LNCaP clone FGC (cell line): ENCODE data around the gene MYO5A.

ENCODE experiments used
- DNase-seq: peaks from one replicate; pipeline ENCODE4 v3.0.0-alpha.2; 2011; ENCODE audit warnings: low read depth
- H3K4me3 ChIP-seq: 2 replicates; pipeline ENCODE4 v1.5.1; 2011; ENCODE audit warnings: mild to moderate bottlenecking, low read depth, low read length, control low read depth
- TF ChIP-seq, protein P1 (sequence below): IDR thresholded peaks from 2 replicates; pipeline ENCODE4 v1.5.1; 2012; ENCODE audit warnings: mild to moderate bottlenecking; ENCODE audit not compliant: control insufficient read depth, insufficient read depth; ENCODE audit errors: extremely low read depth

The MYO5A gene

GRCh38 chr15:52281085-52282035 is 247.3 kb downstream of the MYO5A start:
- TF ChIP-seq, protein P1, sequence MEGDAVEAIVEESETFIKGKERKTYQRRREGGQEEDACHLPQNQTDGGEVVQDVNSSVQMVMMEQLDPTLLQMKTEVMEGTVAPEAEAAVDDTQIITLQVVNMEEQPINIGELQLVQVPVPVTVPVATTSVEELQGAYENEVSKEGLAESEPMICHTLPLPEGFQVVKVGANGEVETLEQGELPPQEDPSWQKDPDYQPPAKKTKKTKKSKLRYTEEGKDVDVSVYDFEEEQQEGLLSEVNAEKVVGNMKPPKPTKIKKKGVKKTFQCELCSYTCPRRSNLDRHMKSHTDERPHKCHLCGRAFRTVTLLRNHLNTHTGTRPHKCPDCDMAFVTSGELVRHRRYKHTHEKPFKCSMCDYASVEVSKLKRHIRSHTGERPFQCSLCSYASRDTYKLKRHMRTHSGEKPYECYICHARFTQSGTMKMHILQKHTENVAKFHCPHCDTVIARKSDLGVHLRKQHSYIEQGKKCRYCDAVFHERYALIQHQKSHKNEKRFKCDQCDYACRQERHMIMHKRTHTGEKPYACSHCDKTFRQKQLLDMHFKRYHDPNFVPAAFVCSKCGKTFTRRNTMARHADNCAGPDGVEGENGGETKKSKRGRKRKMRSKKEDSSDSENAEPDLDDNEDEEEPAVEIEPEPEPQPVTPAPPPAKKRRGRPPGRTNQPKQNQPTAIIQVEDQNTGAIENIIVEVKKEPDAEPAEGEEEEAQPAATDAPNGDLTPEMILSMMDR = no peak
- H3K4me3 ChIP-seq = no peak overlapping the region
- no peak for DNase-seq

- no peak for DNase-seq
- TF ChIP-seq, protein P1 = no peak
- no peak overlapping the region for H3K4me3 ChIP-seq
Observed at GRCh38 chr15:52280326-52281084, 248.2 kb downstream of the MYO5A start.

DNA sequence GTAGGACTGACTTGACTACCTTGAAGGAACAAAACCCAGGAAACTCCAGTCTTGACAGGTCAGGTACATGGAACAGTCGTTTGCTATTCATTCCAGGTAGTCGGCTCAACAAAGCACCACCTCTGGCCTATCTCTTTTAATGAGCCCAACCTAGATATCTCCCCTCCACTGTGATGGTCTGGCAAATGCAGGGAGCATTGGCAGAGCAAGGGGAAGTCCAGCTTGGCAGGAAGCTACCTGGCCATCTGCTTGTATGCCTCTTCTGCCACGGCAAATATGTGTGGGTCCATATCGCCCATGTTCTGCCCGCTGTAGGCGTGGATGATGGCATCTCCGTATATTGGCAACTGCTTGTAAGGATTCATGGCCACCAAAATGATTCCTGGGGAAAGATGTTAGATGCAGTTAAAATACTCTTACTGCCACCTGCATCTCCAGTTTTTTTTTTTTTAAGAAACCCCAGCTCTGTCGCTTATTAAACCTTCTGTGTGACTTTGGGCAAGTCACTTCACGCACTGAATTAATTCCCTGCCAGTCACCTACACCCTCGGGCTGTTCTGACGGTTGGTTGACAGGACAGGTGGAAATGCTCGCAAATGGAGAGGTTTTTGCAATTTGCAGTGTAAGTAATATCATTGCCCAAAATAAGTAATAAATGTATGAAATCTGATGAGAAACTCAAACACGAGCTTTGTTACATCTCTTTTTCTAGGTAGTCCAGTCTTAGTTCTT is 249.9 kb downstream of the MYO5A start:
- DNase-seq = no peak
- H3K4me3 ChIP-seq = no peak overlapping the region

DNA sequence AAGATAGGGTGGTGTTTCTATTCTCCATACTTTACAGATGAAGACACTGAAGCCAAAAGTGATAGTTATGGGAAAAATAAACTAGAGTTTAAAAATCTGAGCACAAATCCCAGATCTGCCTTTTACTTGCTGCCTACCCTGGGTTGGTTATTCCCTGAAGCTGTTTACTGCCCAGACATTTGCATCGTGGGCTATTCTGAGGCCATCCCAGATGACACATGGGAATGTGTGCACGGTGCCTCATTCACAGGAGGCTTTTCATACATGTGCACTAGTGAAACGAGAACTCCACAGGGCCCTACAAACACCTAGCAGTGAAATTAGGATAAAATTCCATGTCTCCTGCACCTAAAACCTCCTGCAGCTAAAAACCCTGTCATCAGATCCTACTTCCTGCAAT is 250.5 kb downstream of the MYO5A start:
- TF ChIP-seq, protein P1 = no peak
- no peak overlapping the region for H3K4me3 ChIP-seq
- DNase-seq = no peak

More for the DNA sequence above, 249.9 kb downstream of the MYO5A start:
- TF ChIP-seq, protein P1 = no peak

DNA sequence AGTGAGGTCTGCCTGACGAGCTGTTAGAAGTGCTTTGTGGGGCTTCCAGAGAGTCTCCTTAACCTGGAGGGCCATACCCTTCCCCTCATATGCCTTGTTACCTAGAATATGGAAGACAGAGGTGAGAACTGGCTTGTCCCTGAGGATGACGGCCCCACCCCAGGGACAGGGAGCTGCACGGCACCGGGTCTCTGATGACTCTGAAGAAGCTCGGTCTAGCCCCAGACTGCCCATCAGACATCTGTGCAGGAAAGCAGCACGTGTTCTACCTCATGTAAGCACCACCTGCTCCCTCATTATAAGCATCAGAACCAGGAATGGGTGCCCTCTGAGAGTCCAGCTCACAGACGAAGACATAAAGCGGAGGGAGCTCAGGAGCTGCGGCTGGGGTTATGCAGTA is 251.1 kb downstream of the MYO5A start:
- TF ChIP-seq, protein P1 = no peak
- H3K4me3 ChIP-seq = no peak overlapping the region
- no peak for DNase-seq

- DNase-seq = no peak
- TF ChIP-seq, protein P1 = no peak
- H3K4me3 ChIP-seq = no peak overlapping the region
Observed at GRCh38 chr15:52276256-52276770, 252.4 kb downstream of the MYO5A start.
